ENCODE measurements around the gene SLC35B3. TPM values are rescaled to one million over a fixed set of nuclear protein-coding genes. Genes with fewer than 3 reads are reported as not detected.

The SLC35B3 gene
- total and polyA plus RNA-seq, 2 donors (not counting 3 experiments of a cell fraction or from before 2014, with no cell fraction given) = 11.9 to 21.5 TPM

- BruUV-seq (replicated peaks) = no TSS peak
- dilution Hi-C loops (cut with MboI; ENCODE audit: extremely low pct_ligation_motif_present, low sequenced_read_pairs) (no loop called here), intact Hi-C loops (cut with micrococcal nuclease) (no loop called here)
- peaks cover 2% of the 10 kb centered on the region for H3K9me1 ChIP-seq (replicated peaks; ENCODE audit: control insufficient read depth, extremely low read depth, insufficient read depth, low read length)
- no peaks in the 10 kb centered on the region for H3K79me2 ChIP-seq (ENCODE audit: control insufficient read depth, insufficient read depth, low read length)
- H3K27ac ChIP-seq (ENCODE audit: insufficient read depth, low read depth, low read length) = no peak overlapping the region
- no peaks in the 10 kb centered on the region for H4K20me1 ChIP-seq (replicated peaks; ENCODE audit: control insufficient read depth, extremely low read depth, insufficient read depth, low read length)
- no peak overlapping the region for H2AFZ ChIP-seq (ENCODE audit: low read depth, low read length)
- CTCF ChIA-PET = no interaction called here
- no peak overlapping the region for H3K4me3 ChIP-seq (replicated peaks in 1 of 3; ENCODE audit: insufficient read depth in 1 of 3, low read depth in 1 of 3, low read length in 3 of 3)
- DNase-seq (ENCODE audit: low read depth, low spot score) (no peak), FAIRE-seq (no peak)
- no peaks in the 10 kb centered on the region for H3K4me1 ChIP-seq (ENCODE audit: control insufficient read depth, extremely low read depth, insufficient read depth, low read length)
- H3K36me3 ChIP-seq (ENCODE audit: control insufficient read depth in 2 of 2, extremely low read depth in 1 of 2, insufficient read depth in 2 of 2, low read length in 2 of 2) = no peaks in the 10 kb centered on the region
- no peak overlapping the region for H3K9ac ChIP-seq (replicated peaks; ENCODE audit: extremely low read depth, insufficient read depth, low read length)
- H3K4me2 ChIP-seq (ENCODE audit: insufficient read depth, low read length) = no peak overlapping the region
- TF ChIP-seq POLR2AphosphoS5 (IDR thresholded peaks at IDR 0.05; ENCODE audit: insufficient read depth, low read depth, low read length) (no peak), CTCF (IDR thresholded peaks at IDR 0.05; ENCODE audit: extremely low read depth in 1 of 2, insufficient read depth in 1 of 2, low read depth in 1 of 2, low read length in 2 of 2) (no peak), MYC (IDR thresholded peaks at IDR 0.05; ENCODE audit: low read depth, low read length) (no peak), POLR2A (IDR thresholded peaks at IDR 0.05; ENCODE audit: low read depth, low read length) (no peak), JUN (IDR thresholded peaks at IDR 0.05; ENCODE audit: borderline replicate concordance, insufficient read depth, insufficient read length, low read depth) (no peak), MAX (IDR thresholded peaks at IDR 0.05; ENCODE audit: insufficient read depth, insufficient read length) (no peak), FOS (IDR thresholded peaks at IDR 0.05; ENCODE audit: borderline replicate concordance, insufficient read depth, low read length) (no peak)
- no peaks in the 10 kb centered on the region for H3K27me3 ChIP-seq (ENCODE audit: control insufficient read depth in 2 of 2, insufficient read depth in 2 of 2, low read length in 2 of 2)
- no peaks in the 10 kb centered on the region for H3K9me3 ChIP-seq (replicated peaks; ENCODE audit: control insufficient read depth, insufficient read depth, low read length)
- POLR2A ChIA-PET = no interaction called here
Observed at GRCh38 chr6:8478418-8478817, 43.1 kb upstream of the SLC35B3 start.

Data from endothelial cell of umbilical vein (primary cell).